Activated naive CD4-positive, alpha-beta T cell treated with anti-CD3 and anti-CD28 coated beads for 36 hours (primary cell): Measurements from ENCODE around the gene DND1. TPM values are rescaled to one million over a fixed set of nuclear protein-coding genes. Genes with fewer than 3 reads are reported as not detected.
"Not testable (repeated sequence)": the region's sequence is repeated elsewhere in the genome, so short reads cannot be mapped to it uniquely, and the experiment has no call there.

Experiments used
- CTCF ChIA-PET: fragments of 350-600 bp; sonication (Branson Sonifier 250); formaldehyde crosslinking; loops from one replicate; lab custom pipeline; 2021; ENCODE audit warnings: antibody characterized with exemption; lab: Charles Lee
- DNase-seq: peaks from one replicate; pipeline ENCODE4 v3.0.0-alpha.2; 2020
- H3K27ac Mint-ChIP-seq: one replicate; pipeline ENCODE4 v1.8.0; 2021; ENCODE audit warnings: mild to moderate bottlenecking, mixed read lengths
- H3K27me3 Mint-ChIP-seq: one replicate; pipeline ENCODE4 v1.8.0; 2021; ENCODE audit warnings: low read depth, mixed read lengths
- H3K36me3 Mint-ChIP-seq: one replicate; pipeline ENCODE4 v1.8.0; 2021; ENCODE audit warnings: low read depth, mixed read lengths
- H3K4me1 Mint-ChIP-seq: one replicate; pipeline ENCODE4 v1.8.0; 2021; ENCODE audit warnings: low read depth, mixed read lengths
- H3K4me3 Mint-ChIP-seq: one replicate; pipeline ENCODE4 v1.8.0; 2021; ENCODE audit warnings: mild to moderate bottlenecking, moderate library complexity, mixed read lengths
- H3K9me3 Mint-ChIP-seq: one replicate; pipeline ENCODE4 v1.8.0; 2021; ENCODE audit warnings: mixed read lengths
- intact Hi-C: fragments of 100-400 bp; cut with micrococcal nuclease; formaldehyde crosslinking; loops from one replicate; pipeline ENCODE4 v1.15.1; 2023
- total RNA-seq, 2 experiments: library from RNA; stranded (reverse); gene quantifications; one replicate each; pipeline ENCODE4 v1.2.3, GENCODE V29; 2021

Gene DND1
- total RNA-seq, 2 experiments from 2014 or later: 1.7 to 1.9 TPM

GRCh38 chr5:140664359-140665119 lies 8.8 kb downstream of the DND1 start, which contains the start of gene WDR55:
Gene WDR55 (plus strand): TSS chr5:140664904. CDS start chr5:140664913, 9 bp downstream.
- peak; percentile 97 for DNase-seq
- CTCF ChIA-PET: interaction anchor here (1.0 kb wide), 1 partner anchor 303 kb away, joined by 5 read pairs; no protein-coding TSS in a partner anchor
- intact Hi-C loops: loop anchor here (1.0 kb wide), 8 partner anchors 17 to 489 kb away; partner anchors contain the start of genes ANKHD1, APBB3, CYSTM1 and HARS1
- peak within 1 kb of the TSS; percentile 97 for H3K4me3 Mint-ChIP-seq
- peaks cover 33% of the 10 kb centered on the region for H3K4me1 Mint-ChIP-seq
- H3K36me3 Mint-ChIP-seq: peaks cover 38% of the 10 kb centered on the region
- peak within 1 kb of the TSS; percentile 91 for H3K27ac Mint-ChIP-seq
- H3K27me3 Mint-ChIP-seq: no peaks in the 10 kb centered on the region
- H3K9me3 Mint-ChIP-seq: no peaks in the 10 kb centered on the region

GRCh38 chr5:140664030-140664358 lies 9.4 kb downstream of the DND1 start:
- peaks cover 33% of the 10 kb centered on the region for H3K4me1 Mint-ChIP-seq
- DNase-seq: no peak
- CTCF ChIA-PET: interaction anchor here (0.6 kb wide), 1 partner anchor 544 kb away, joined by 4 read pairs; no protein-coding TSS in a partner anchor
- peak overlapping the region; percentile 91 for H3K27ac Mint-ChIP-seq
- peak overlapping the region; percentile 97 for H3K4me3 Mint-ChIP-seq
- H3K36me3 Mint-ChIP-seq: peaks cover 37% of the 10 kb centered on the region
- intact Hi-C loops: loop anchor here (1.0 kb wide), 8 partner anchors 17 to 489 kb away; partner anchors contain the start of genes ANKHD1, APBB3, CYSTM1 and HARS1
- no peaks in the 10 kb centered on the region for H3K27me3 Mint-ChIP-seq
- H3K9me3 Mint-ChIP-seq: no peaks in the 10 kb centered on the region

GRCh38 chr5:140660371-140660770 lies 13.0 kb downstream of the DND1 start:
- intact Hi-C loops, CTCF ChIA-PET, H3K4me3 Mint-ChIP-seq, H3K27me3 Mint-ChIP-seq, H3K27ac Mint-ChIP-seq, H3K9me3 Mint-ChIP-seq, DNase-seq: not testable (repeated sequence)
- peaks cover 44% of the 10 kb centered on the region for H3K36me3 Mint-ChIP-seq
- peaks cover 12% of the 10 kb centered on the region for H3K4me1 Mint-ChIP-seq

GRCh38 chr5:140658870-140659269 lies 14.5 kb downstream of the DND1 start:
- CTCF ChIA-PET: interaction anchor here (1.7 kb wide), 1 partner anchor 11 kb away, joined by 4 read pairs; the partner anchor contains the start of genes IK and NDUFA2
- Mint-ChIP-seq H3K9me3 (no peaks in the 10 kb centered on the region), H3K27ac (no peak overlapping the region), H3K27me3 (no peaks in the 10 kb centered on the region), H3K4me3 (no peak overlapping the region), H3K4me1 (peaks cover 4% of the 10 kb centered on the region), H3K36me3 (peaks cover 48% of the 10 kb centered on the region)
- no peak for DNase-seq
- intact Hi-C loops: no loop called here

GRCh38 chr5:140647042-140647419 lies 26.3 kb downstream of the DND1 start:
- DNase-seq: no peak
- H3K27ac Mint-ChIP-seq: peak overlapping the region; percentile 99
- intact Hi-C loops: loop anchor here (1.0 to 5.0 kb wide), 8 partner anchors 8 to 970 kb away; partner anchors contain the start of genes ANKHD1, APBB3, DIAPH1 and HARS1
- H3K9me3 Mint-ChIP-seq: no peaks in the 10 kb centered on the region
- no peaks in the 10 kb centered on the region for H3K27me3 Mint-ChIP-seq
- H3K4me3 Mint-ChIP-seq: peak overlapping the region; percentile 100
- peaks cover 39% of the 10 kb centered on the region for H3K4me1 Mint-ChIP-seq
- peaks cover 33% of the 10 kb centered on the region for H3K36me3 Mint-ChIP-seq
- CTCF ChIA-PET: interaction anchor here (0.7 to 2.7 kb wide), 8 partner anchors 8 to 403 kb away, joined by 3 to 19 read pairs (median 4); partner anchors contain the start of genes HARS1 and HARS2

GRCh38 chr5:140642718-140643117 lies 30.7 kb downstream of the DND1 start:
- peaks cover 25% of the 10 kb centered on the region for H3K36me3 Mint-ChIP-seq
- intact Hi-C loops: no loop called here
- no peaks in the 10 kb centered on the region for H3K9me3 Mint-ChIP-seq
- peak overlapping the region; percentile 12 for H3K27ac Mint-ChIP-seq
- peaks cover 48% of the 10 kb centered on the region for H3K4me1 Mint-ChIP-seq
- CTCF ChIA-PET: interaction anchor here (0.5 to 1.0 kb wide), 4 partner anchors 14 to 270 kb away, joined by 3 read pairs; partner anchors contain the start of gene EIF4EBP3
- H3K4me3 Mint-ChIP-seq: no peak overlapping the region
- no peaks in the 10 kb centered on the region for H3K27me3 Mint-ChIP-seq
- DNase-seq: no peak

- DNase-seq: no peak
- Mint-ChIP-seq H3K36me3 (peaks cover 22% of the 10 kb centered on the region), H3K4me3 (no peak overlapping the region), H3K4me1 (peaks cover 45% of the 10 kb centered on the region), H3K27ac (no peak overlapping the region), H3K27me3 (no peaks in the 10 kb centered on the region), H3K9me3 (no peaks in the 10 kb centered on the region)
- CTCF ChIA-PET: interaction anchor here (0.6 to 0.8 kb wide), 2 partner anchors 79 to 269 kb away, joined by 3 read pairs; no protein-coding TSS in a partner anchor
- intact Hi-C loops: no loop called here
Observed at GRCh38 chr5:140641716-140642115, 31.7 kb downstream of the DND1 start.

- CTCF ChIA-PET: interaction anchor here (0.6 to 1.7 kb wide), 7 partner anchors 8 to 276 kb away, joined by 3 to 5 read pairs (median 4); partner anchors contain the start of genes EIF4EBP3, IK and NDUFA2
- intact Hi-C loops: loop anchor here (1.0 to 5.0 kb wide), 11 partner anchors 8 to 532 kb away; partner anchors contain the start of genes ANKHD1, APBB3, EIF4EBP3 and HARS1
- H3K4me1 Mint-ChIP-seq: peaks cover 41% of the 10 kb centered on the region
Observed at GRCh38 chr5:140639148-140639981, 34.0 kb downstream of the DND1 start, which contains the start of gene TMCO6. Gene TMCO6 (plus strand): TSS chr5:140639451. CDS start chr5:140639528, 77 bp downstream.

GRCh38 chr5:140638898-140639147 lies 34.6 kb downstream of the DND1 start:
- not testable (repeated sequence) for DNase-seq, H3K27me3 Mint-ChIP-seq, H3K9me3 Mint-ChIP-seq
- H3K4me3 Mint-ChIP-seq: peak overlapping the region; percentile 82
- CTCF ChIA-PET: interaction anchor here (0.6 to 1.7 kb wide), 5 partner anchors 9 to 276 kb away, joined by 3 to 5 read pairs (median 4); partner anchors contain the start of genes EIF4EBP3, IK and NDUFA2
- intact Hi-C loops: loop anchor here (1.0 to 5.0 kb wide), 11 partner anchors 8 to 532 kb away; partner anchors contain the start of genes ANKHD1, APBB3, EIF4EBP3 and HARS1
- H3K4me1 Mint-ChIP-seq: peaks cover 44% of the 10 kb centered on the region
- peaks cover 16% of the 10 kb centered on the region for H3K36me3 Mint-ChIP-seq
- H3K27ac Mint-ChIP-seq: peak overlapping the region; percentile 92

More at GRCh38 chr5:140639148-140639981, 34.0 kb downstream of the DND1 start, which contains the start of gene TMCO6:
- H3K27me3 Mint-ChIP-seq: no peaks in the 10 kb centered on the region
- H3K4me3 Mint-ChIP-seq: peak within 1 kb of the TSS; percentile 82
- peak within 1 kb of the TSS; percentile 92 for H3K27ac Mint-ChIP-seq
- H3K9me3 Mint-ChIP-seq: no peaks in the 10 kb centered on the region
- peak; percentile 99 for DNase-seq
- H3K36me3 Mint-ChIP-seq: peaks cover 19% of the 10 kb centered on the region

- no peak for DNase-seq
- intact Hi-C loops: loop anchor here (2.0 to 5.0 kb wide), 4 partner anchors 53 to 530 kb away; partner anchors contain the start of genes HARS1 and HARS2
- H3K4me3 Mint-ChIP-seq: no peak overlapping the region
- H3K27me3 Mint-ChIP-seq: no peaks in the 10 kb centered on the region
- CTCF ChIA-PET: interaction anchor here (1.7 to 3.3 kb wide), 2 partner anchors 264 to 275 kb away, joined by 5 to 26 read pairs; no protein-coding TSS in a partner anchor
- peaks cover 47% of the 10 kb centered on the region for H3K4me1 Mint-ChIP-seq
- H3K9me3 Mint-ChIP-seq: no peaks in the 10 kb centered on the region
- H3K27ac Mint-ChIP-seq: peak overlapping the region; percentile 92
- H3K36me3 Mint-ChIP-seq: peaks cover 11% of the 10 kb centered on the region
Observed at GRCh38 chr5:140637371-140638100, 35.8 kb downstream of the DND1 start.
